SJCRH30 (cell line): ENCODE measurements around the gene LSM8. TPM values are rescaled to one million over a fixed set of nuclear protein-coding genes. Genes with fewer than 3 reads are reported as not detected.
"Not testable (repeated sequence)": the region's sequence is repeated elsewhere in the genome, so short reads cannot be mapped to it uniquely, and the experiment has no call there.

ENCODE experiments used
- DNase-seq, 2 experiments: peaks; one replicate each; pipeline ENCODE4 v3.0.0-alpha.2; 2015 to 2020
- H3K27ac ChIP-seq: fragments of 250-450 bp; sonication (Bioruptor Pico); 2 replicates; pipeline ENCODE4 v1.5.1; 2020; ENCODE audit warnings: mild to moderate bottlenecking, moderate library complexity
- H3K27me3 ChIP-seq: fragments of 250-450 bp; sonication (Bioruptor Pico); 2 replicates; pipeline ENCODE4 v1.5.1; 2020; ENCODE audit warnings: mild to moderate bottlenecking, moderate library complexity
- H3K36me3 ChIP-seq: fragments of 250-450 bp; sonication (Bioruptor Pico); 2 replicates; pipeline ENCODE4 v1.5.1; 2020; ENCODE audit warnings: mild to moderate bottlenecking, moderate library complexity
- H3K4me1 ChIP-seq: fragments of 250-450 bp; sonication (Bioruptor Pico); 2 replicates; pipeline ENCODE4 v1.5.1; 2020; ENCODE audit warnings: mild to moderate bottlenecking, moderate library complexity
- H3K4me3 ChIP-seq: fragments of 250-450 bp; sonication (Bioruptor Pico); 2 replicates; pipeline ENCODE4 v1.5.1; 2020; ENCODE audit warnings: mild to moderate bottlenecking, moderate library complexity
- H3K9me3 ChIP-seq: fragments of 250-450 bp; sonication (Bioruptor Pico); replicated peaks from 2 replicates; pipeline ENCODE4 v1.5.1; 2020; ENCODE audit warnings: mild to moderate bottlenecking, moderate library complexity
- total RNA-seq: library from RNA; depleted of rRNA; stranded (reverse); fragments of >200 nt; shearing (Covaris generic); gene quantifications from 2 replicates; pipeline ENCODE4 v1.2.3, GENCODE V29; 2014; rRNA removed

LSM8 gene
- total RNA-seq = 76.8 and 92.0 TPM in 2 replicates

DNA sequence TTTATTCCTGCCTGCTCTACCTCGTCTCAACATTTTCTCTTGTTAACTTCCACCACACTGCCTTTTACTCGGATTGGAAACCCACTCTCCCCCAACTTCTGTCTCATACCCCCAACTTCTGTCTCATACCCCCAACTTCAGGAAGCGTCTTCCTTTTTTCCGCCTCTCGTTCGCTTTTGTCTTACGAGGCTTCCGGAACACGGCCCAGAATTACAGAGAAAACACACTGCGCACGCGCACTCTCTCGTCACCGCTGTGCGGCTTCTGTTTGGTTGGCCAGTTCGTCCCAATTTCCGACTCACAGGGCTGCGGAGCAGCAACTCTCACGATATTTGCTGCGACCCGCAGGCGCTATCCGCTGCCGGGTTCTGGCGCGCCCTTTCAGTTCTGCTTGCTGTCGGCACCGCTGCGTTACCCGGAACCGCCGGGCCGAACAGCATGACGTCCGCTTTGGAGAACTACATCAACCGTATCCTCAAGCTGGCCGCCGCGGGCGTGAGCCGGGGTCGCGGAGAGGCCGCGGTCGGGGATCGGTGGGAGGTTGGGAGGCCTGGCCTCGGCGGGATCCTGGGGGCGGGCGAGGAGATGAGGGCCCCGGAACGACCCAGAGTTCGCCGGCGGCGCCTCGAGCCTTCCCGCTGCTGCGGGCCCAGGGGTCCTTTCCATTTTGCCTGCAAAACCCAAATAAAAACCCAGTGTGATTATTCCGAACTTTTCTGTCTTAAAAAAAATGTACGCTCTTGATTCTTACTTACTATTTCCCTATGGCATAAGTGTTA is at the start of gene LSM8:
Gene LSM8 (plus strand): TSS at position 379 of the 779 bp plus-strand sequence. CDS start 60 bp downstream, at position 439.
- Histone ChIP-seq H3K4me1 (peaks cover 7% of the 10 kb centered on the region; the same call in 1 of the 2 replicates), H3K36me3 (peaks cover 31% of the 10 kb centered on the region), H3K4me3 (peak within 1 kb of the TSS; percentile 97), H3K9me3 (no peaks in the 10 kb centered on the region), H3K27ac (peak within 1 kb of the TSS; percentile 95), H3K27me3 (no peaks in the 10 kb centered on the region)
- DNase-seq = peak; percentile 96 to 99

DNA sequence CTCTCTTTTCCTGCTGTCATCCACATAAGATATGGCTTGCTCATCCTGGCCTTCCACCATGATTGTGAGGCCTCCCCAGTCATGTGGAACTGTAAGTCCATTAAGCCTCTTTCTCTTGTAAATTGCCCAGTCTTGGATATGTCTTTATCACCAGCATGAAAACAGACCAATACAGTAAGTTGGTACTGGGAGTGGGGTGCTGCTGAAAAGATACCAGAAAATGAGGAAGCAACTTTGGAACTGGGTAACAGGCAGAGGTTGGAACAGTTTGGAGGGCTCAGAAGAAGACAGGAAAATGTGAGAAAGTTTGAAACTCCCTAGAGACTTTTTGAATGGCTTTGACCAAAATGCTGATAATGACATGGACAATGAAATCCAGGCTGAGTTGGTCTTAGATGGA is 49.5 kb upstream of the LSM8 start:
- not testable (repeated sequence) for H3K9me3 ChIP-seq, H3K4me3 ChIP-seq, H3K4me1 ChIP-seq, H3K36me3 ChIP-seq, H3K27me3 ChIP-seq, H3K27ac ChIP-seq, DNase-seq

DNA sequence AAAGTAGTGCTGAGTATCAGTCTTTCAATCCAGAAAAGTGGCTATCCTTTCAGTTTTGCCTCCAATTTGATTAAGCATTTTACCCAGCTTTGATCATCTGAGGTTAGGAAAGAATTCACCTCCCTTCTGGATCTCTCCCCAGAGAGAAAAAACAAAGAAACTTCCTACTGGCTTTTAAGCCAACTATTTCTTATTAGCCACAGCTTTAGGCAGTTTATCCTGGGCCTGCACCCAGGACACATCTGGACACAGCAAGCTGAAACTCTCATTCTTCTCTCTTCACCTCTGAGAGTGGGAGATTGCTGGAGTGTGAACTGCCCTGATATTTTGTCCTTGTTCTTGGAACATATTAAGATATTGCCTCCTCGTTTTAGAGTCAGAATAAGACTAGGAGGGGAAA is 43.5 kb upstream of the LSM8 start:
- H3K9me3 ChIP-seq = no peaks in the 10 kb centered on the region
- no peaks in the 10 kb centered on the region for H3K36me3 ChIP-seq
- no peak overlapping the region for H3K4me3 ChIP-seq
- DNase-seq = no peak
- H3K4me1 ChIP-seq = no peaks in the 10 kb centered on the region
- H3K27me3 ChIP-seq = no peaks in the 10 kb centered on the region
- no peak overlapping the region for H3K27ac ChIP-seq

DNA sequence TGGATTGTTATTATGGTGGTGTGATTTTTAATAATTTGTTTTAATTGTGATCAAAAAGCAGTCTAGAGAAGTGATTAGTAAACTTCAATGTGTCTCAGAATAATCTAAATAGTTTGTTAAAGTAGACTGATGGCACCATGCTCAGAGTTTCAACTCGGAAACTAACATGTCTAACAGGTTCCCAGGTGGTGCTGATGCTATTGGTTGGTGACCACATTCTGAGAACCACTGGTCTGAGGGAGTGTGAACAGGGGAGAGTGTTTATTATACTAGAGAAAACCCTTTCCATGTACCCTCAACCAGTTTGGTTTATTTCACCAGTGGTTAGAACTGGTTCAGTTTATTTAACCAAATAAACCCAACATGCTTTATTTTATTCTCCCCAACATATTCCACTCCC is 42.0 kb upstream of the LSM8 start:
- H3K27me3 ChIP-seq = no peaks in the 10 kb centered on the region; the same call in 1 of the 2 replicates
- no peak for DNase-seq

DNA sequence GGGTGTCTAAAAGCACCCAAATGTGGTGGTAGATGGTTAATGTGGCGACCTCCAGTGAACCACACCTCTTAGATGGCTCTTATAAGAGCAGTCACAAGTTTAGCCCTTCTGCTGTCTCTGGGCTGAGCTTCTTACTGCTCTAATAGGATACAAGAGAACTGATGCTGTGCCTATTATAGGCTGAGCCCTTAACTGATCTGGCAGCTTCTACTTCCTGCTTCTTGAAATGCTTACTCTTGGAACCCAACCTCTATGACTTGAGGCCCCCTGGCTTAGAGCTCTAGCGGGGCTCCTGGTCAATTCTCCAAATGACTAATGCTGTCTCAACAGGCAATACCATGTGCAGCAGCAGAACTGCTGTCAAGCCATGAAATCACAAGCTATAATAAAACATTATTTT is 35.0 kb upstream of the LSM8 start:
- H3K4me3 ChIP-seq = no peak overlapping the region
- H3K36me3 ChIP-seq = no peaks in the 10 kb centered on the region
- H3K27me3 ChIP-seq = no peaks in the 10 kb centered on the region; the same call in 1 of the 2 replicates
- no peak overlapping the region for H3K27ac ChIP-seq
- no peaks in the 10 kb centered on the region for H3K4me1 ChIP-seq
- H3K9me3 ChIP-seq = no peaks in the 10 kb centered on the region
- DNase-seq = no peak

More for the DNA sequence above, 42.0 kb upstream of the LSM8 start:
- Histone ChIP-seq H3K4me1 (no peaks in the 10 kb centered on the region), H3K27ac (no peak overlapping the region), H3K9me3 (no peaks in the 10 kb centered on the region), H3K4me3 (no peak overlapping the region), H3K36me3 (no peaks in the 10 kb centered on the region)

DNA sequence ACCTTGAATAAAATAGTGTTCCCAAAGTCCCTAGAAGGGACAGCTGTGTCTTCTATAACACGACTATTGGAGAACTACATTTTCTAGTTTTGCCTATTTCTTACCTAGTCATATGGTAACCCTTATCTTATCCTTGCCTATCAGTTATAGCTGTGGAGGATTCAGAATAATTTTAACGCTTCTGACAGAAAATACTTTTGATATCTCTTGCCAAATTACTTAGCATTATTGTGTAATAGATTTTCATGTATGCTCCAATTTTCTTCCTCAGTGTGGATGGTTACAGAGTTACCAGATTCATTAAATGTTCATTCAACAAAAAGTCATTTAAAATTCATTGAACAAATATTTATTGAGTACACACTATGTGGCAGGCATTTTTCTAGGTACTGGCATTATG is 34.6 kb upstream of the LSM8 start:
- Histone ChIP-seq H3K27ac (no peak overlapping the region), H3K27me3 (no peaks in the 10 kb centered on the region; the same call in 1 of the 2 replicates), H3K4me3 (no peak overlapping the region), H3K9me3 (no peaks in the 10 kb centered on the region), H3K36me3 (no peaks in the 10 kb centered on the region), H3K4me1 (no peaks in the 10 kb centered on the region)
- no peak for DNase-seq

DNA sequence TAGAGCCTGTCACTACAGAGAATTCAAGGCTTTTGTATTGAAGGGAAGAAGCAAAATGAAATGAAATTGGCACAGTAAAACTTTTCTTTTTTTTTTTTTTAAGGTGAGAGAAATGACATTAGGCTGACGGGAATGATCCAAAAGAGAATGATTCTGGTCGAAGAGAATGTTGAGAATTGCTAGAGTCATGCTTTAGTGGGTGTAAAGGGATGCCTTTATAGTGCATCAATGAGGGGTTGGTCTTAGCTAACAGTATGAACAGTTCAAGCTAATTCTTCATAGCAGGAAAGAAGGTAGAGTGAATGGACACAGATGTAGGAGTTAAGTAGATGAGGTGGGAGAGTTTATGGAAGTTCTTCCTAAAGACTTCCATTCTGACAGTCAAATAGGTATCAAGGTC is 32.3 kb upstream of the LSM8 start:
- Histone ChIP-seq H3K9me3 (no peaks in the 10 kb centered on the region), H3K36me3 (no peaks in the 10 kb centered on the region), H3K4me3 (no peak overlapping the region), H3K27ac (no peak overlapping the region), H3K27me3 (no peaks in the 10 kb centered on the region; the same call in 1 of the 2 replicates), H3K4me1 (no peaks in the 10 kb centered on the region)
- no peak for DNase-seq

DNA sequence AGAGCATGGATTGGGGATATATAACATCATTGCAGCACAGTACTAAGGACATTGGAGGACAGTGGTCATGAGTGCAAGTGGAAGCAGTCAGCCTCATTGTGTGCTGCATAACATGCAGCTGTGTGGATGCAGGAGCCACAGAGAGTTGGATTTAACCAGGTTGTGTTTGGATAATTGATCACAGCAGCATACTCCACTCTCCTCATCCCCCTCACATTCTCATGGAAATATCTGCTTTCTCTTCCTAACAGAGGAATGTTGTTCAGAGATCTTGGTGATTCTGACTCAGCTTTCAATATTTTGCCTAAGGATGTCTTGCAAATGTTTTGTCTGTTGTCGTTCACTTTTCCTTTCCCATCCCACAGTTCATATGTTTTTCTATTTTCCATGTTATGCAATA is 31.8 kb upstream of the LSM8 start:
- Histone ChIP-seq H3K27ac (no peak overlapping the region), H3K9me3 (no peaks in the 10 kb centered on the region), H3K27me3 (no peaks in the 10 kb centered on the region; the same call in 1 of the 2 replicates), H3K4me1 (no peaks in the 10 kb centered on the region), H3K36me3 (no peaks in the 10 kb centered on the region), H3K4me3 (no peak overlapping the region)
- DNase-seq = no peak

DNA sequence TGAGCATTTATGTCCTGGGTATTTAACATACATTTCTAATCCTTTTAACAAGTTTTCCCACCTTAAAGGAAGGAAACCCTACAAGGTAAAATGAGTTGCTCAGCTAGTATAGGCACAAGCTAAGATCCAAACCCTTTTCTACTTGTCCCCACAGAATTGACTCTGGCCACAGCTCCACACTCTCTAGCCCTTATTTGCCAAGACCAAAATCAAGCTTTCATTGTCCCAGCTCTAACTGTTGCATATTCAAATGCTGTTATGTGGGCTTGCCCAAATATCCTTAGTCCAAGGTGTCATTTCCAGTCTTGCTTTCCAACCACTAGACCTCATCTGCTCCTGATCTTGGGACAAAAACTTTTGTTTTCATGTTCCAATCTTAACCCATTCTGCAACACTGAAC is 31.3 kb upstream of the LSM8 start:
- Histone ChIP-seq H3K27me3 (no peaks in the 10 kb centered on the region; the same call in 1 of the 2 replicates), H3K27ac (no peak overlapping the region), H3K4me1 (no peaks in the 10 kb centered on the region), H3K9me3 (no peaks in the 10 kb centered on the region), H3K4me3 (no peak overlapping the region), H3K36me3 (no peaks in the 10 kb centered on the region)
- DNase-seq = no peak

DNA sequence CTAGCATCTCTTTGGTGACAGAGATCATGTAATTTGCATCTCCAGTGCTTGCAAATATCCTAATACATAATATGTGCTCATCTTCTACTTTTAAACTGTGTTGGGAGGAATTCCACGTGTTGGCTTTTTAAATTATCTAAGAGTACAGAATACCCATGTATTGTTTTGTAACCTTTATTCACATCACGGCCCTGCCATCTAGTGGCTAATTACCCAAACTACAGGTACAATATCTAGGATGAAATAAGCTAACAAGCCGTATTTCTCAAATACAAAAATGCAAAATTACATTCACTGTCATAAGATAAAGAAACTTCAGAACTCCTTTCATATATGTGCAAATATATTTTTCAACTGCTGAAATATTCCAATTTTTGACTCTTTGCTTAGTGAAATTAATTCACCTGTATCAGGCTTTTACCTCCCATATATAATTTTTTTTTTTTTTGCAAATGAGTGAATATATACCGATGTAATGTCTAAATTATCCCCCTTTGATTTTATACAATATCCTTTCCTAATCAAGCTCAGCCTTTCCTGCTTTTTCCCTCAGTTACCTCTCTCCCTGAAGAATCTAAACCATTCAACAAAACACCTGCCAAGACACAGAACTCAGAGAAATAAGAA is 30.3 kb upstream of the LSM8 start:
- no peaks in the 10 kb centered on the region for H3K4me1 ChIP-seq
- 0 out of 2 replicates have a peak, but pooled peaks cover 3% of the 10 kb centered on the region for H3K9me3 ChIP-seq
- H3K36me3 ChIP-seq = no peaks in the 10 kb centered on the region
- H3K4me3 ChIP-seq = no peak overlapping the region
- H3K27me3 ChIP-seq = no peaks in the 10 kb centered on the region; the same call in 1 of the 2 replicates
- H3K27ac ChIP-seq = no peak overlapping the region
- DNase-seq = peak; percentile 8 to 69

DNA sequence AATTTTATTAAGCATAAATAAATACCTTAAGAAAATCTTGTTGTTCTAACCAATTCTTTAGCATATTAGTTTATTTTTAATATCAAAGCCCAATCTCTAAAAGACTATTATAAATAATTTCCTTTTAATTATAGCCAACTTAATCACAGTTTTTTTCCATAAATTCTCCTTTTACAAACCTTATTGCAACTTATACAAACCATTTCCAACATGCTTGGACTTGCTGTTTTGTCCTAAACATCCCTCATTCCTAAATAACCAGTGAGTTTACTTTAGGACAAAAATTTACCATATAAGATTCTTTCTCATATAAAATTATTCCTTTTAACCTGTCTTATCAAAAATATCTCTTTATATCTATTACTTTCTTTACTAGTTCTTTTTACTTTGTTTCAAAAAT is 25.2 kb upstream of the LSM8 start:
- no peaks in the 10 kb centered on the region for H3K4me1 ChIP-seq
- DNase-seq = peak in 1 of 2 experiments; percentile 33
- H3K9me3 ChIP-seq = 0 out of 2 replicates have a peak, but pooled peaks cover 3% of the 10 kb centered on the region
- H3K27me3 ChIP-seq = no peaks in the 10 kb centered on the region
- H3K4me3 ChIP-seq = no peak overlapping the region
- no peaks in the 10 kb centered on the region for H3K36me3 ChIP-seq
- H3K27ac ChIP-seq = no peak overlapping the region

DNA sequence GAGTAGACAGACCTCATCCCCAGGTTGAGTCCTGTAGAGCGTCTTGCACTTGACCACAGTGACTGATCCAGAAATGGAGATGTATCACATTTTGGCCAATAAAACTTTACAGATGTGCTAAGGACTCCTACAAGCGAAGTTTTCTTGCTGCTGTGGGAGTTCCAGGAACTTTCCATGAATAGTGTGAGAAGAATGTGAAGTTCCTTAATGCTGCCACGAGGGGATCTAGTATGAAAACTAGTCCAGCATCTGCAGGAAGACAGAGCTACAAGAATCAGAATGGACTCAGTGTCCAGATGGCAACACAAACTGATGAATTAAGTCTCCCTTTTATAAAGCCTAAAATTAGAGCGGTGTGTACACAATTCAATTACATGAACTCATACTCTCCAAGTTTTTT is 14.8 kb upstream of the LSM8 start:
- Histone ChIP-seq H3K36me3 (no peaks in the 10 kb centered on the region), H3K4me1 (no peaks in the 10 kb centered on the region), H3K4me3 (no peak overlapping the region), H3K27ac (no peak overlapping the region), H3K9me3 (no peaks in the 10 kb centered on the region), H3K27me3 (0 out of 2 replicates have a peak, but pooled peaks cover 9% of the 10 kb centered on the region)
- no peak for DNase-seq

DNA sequence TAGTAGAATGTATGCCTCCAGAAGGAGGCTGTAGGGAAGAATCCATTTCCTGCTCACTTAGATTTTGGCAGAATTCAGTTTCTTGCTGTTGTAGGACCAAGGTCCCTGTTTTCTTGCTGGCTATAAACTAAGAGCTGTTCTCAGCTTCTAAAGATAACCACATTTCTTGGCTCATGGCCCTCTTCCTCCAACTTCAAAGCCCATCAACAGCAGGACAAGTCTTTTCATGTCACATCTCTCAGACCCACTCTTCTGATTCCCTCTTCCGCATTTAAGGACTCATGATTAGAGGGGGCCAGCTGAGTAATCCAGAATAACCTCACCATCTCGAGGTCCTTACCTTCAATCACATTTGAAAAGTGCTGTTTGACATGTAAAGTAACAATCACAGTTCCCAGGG is 8.2 kb upstream of the LSM8 start:
- Histone ChIP-seq H3K4me1 (no peaks in the 10 kb centered on the region), H3K27me3 (no peaks in the 10 kb centered on the region), H3K4me3 (no peak overlapping the region), H3K27ac (no peak overlapping the region), H3K9me3 (no peaks in the 10 kb centered on the region), H3K36me3 (no peaks in the 10 kb centered on the region)
- no peak for DNase-seq

DNA sequence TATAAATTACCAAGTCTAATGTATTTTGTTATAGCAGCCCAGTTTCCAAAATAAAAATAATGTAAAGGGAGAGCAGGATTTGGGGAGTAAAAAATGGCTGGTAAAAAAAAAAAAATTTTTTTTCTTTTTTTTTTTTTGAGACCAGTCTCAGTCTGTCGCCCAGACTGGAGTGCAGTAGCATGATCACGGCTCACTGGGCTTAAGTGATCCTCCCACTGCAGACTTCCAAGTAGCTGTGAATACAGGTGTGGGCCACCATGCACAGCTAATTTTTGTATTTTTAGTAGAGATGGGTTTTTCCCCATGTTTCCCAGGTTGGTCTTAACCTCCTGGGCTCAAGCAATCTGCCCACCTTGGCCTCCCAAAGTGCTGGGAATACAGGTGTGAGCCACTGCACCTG is 4.8 kb upstream of the LSM8 start:
- Histone ChIP-seq H3K36me3 (no peaks in the 10 kb centered on the region), H3K4me1 (0 out of 2 replicates have a peak, but pooled peaks cover 3% of the 10 kb centered on the region), H3K9me3 (no peaks in the 10 kb centered on the region), H3K27ac (no peak overlapping the region), H3K4me3 (no peak overlapping the region), H3K27me3 (no peaks in the 10 kb centered on the region)
- no peak for DNase-seq
